ENCODE measurements around the gene ANO3. TPM values are rescaled to one million over a fixed set of nuclear protein-coding genes. Genes with fewer than 3 reads are reported as not detected.

Gene ANO3
- total RNA-seq, 2 experiments from 2014 or later = not detected

DNA sequence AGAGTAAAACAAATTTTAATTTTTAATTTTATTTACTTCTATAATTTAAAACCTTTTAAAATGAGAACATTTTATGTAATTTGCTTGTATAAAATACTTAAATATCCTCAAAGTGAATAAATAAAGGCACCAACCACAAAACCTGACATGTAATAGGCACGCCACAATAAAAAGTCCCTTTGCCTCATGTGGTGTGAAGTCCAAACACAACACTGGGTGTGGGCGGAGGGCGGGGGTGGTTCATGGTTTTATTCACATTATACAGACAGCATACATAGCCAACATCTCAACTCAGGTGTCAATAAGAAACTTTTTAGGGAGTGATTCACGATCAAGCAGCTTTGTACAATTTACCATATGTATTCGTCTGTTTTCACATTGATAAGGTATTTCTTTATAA is 107.9 kb downstream of the ANO3 start:
- Histone ChIP-seq H3K4me1 (ENCODE audit: insufficient read depth, low read length) (no peaks in the 10 kb centered on the region), H3K9me3 (ENCODE audit: control insufficient read depth in 1 of 2, insufficient read depth in 1 of 2, low read length in 2 of 2) (peaks cover 4 to 21% of the 10 kb centered on the region in 2 experiments), H3K4me3 (ENCODE audit: low read length) (no peak overlapping the region), H3K27me3 (ENCODE audit: control insufficient read depth in 1 of 2, insufficient read depth in 2 of 2, low read length in 2 of 2) (no peaks in the 10 kb centered on the region), H3K36me3 (ENCODE audit: insufficient read depth, low read length) (no peaks in the 10 kb centered on the region), H3K27ac (ENCODE audit: low read depth in 1 of 2, low read length in 2 of 2) (no peak overlapping the region)
- H3K36me3 Mint-ChIP-seq (ENCODE audit: low read depth) = no peaks in the 10 kb centered on the region
- no peak overlapping the region for H3K27ac Mint-ChIP-seq
- H3K4me3 Mint-ChIP-seq = no peak overlapping the region
- ChIA-PET POLR2A (no interaction called here), CTCF (no interaction called here)
- no peaks in the 10 kb centered on the region for H3K4me1 Mint-ChIP-seq (ENCODE audit: low read depth)
- no peaks in the 10 kb centered on the region for H3K27me3 Mint-ChIP-seq
- DNase-seq = no peak
- H3K9me3 Mint-ChIP-seq = peaks cover 3% of the 10 kb centered on the region
- intact Hi-C loops (cut with DNase I, micrococcal nuclease) = no loop called here
- ATAC-seq (ENCODE audit: poor library complexity) = no peak
- TF ChIP-seq, protein P1, sequence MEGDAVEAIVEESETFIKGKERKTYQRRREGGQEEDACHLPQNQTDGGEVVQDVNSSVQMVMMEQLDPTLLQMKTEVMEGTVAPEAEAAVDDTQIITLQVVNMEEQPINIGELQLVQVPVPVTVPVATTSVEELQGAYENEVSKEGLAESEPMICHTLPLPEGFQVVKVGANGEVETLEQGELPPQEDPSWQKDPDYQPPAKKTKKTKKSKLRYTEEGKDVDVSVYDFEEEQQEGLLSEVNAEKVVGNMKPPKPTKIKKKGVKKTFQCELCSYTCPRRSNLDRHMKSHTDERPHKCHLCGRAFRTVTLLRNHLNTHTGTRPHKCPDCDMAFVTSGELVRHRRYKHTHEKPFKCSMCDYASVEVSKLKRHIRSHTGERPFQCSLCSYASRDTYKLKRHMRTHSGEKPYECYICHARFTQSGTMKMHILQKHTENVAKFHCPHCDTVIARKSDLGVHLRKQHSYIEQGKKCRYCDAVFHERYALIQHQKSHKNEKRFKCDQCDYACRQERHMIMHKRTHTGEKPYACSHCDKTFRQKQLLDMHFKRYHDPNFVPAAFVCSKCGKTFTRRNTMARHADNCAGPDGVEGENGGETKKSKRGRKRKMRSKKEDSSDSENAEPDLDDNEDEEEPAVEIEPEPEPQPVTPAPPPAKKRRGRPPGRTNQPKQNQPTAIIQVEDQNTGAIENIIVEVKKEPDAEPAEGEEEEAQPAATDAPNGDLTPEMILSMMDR (IDR thresholded peaks at IDR 0.05) = no peak

DNA sequence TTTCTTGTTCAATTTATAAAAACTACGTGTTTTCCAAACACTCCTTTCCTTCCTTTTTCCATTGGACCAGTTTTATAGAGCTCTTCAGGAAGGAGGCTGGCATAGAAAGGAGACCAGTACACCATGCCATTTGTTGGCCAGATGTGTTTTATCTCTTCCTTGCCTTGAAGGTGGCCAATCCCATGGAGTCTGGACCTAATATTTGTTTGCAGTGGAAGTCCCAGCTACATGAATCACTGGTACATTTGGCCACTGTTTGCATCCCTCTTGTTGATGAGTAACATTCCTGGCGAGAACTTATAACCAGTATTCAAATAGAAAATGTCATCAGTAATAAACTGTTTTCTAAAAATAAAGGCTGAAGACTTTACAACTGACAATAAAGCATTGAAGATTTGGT is 110.2 kb downstream of the ANO3 start:
- ChIA-PET CTCF (no interaction called here), POLR2A (no interaction called here)
- H3K9me3 Mint-ChIP-seq = peaks cover 3% of the 10 kb centered on the region
- ATAC-seq (ENCODE audit: poor library complexity) (no peak), DNase-seq (no peak)
- H3K27me3 ChIP-seq (ENCODE audit: control insufficient read depth in 1 of 2, insufficient read depth in 2 of 2, low read length in 2 of 2) = no peaks in the 10 kb centered on the region
- H3K36me3 ChIP-seq (ENCODE audit: insufficient read depth, low read length) = no peaks in the 10 kb centered on the region
- H3K27ac Mint-ChIP-seq = no peak overlapping the region
- no peak overlapping the region for H3K4me3 ChIP-seq (ENCODE audit: low read length)
- H3K4me1 Mint-ChIP-seq (ENCODE audit: low read depth) = no peaks in the 10 kb centered on the region
- H3K27ac ChIP-seq (ENCODE audit: low read depth in 1 of 2, low read length in 2 of 2) = no peak overlapping the region
- H3K27me3 Mint-ChIP-seq = no peaks in the 10 kb centered on the region
- peaks cover 0 to 11% of the 10 kb centered on the region in 2 experiments for H3K9me3 ChIP-seq (ENCODE audit: control insufficient read depth in 1 of 2, insufficient read depth in 1 of 2, low read length in 2 of 2)
- TF ChIP-seq, protein P1 (IDR thresholded peaks at IDR 0.05) = no peak
- H3K4me3 Mint-ChIP-seq = no peak overlapping the region
- no peaks in the 10 kb centered on the region for H3K36me3 Mint-ChIP-seq (ENCODE audit: low read depth)
- intact Hi-C loops (cut with DNase I, micrococcal nuclease) = no loop called here
- H3K4me1 ChIP-seq (ENCODE audit: insufficient read depth, low read length) = no peaks in the 10 kb centered on the region

DNA sequence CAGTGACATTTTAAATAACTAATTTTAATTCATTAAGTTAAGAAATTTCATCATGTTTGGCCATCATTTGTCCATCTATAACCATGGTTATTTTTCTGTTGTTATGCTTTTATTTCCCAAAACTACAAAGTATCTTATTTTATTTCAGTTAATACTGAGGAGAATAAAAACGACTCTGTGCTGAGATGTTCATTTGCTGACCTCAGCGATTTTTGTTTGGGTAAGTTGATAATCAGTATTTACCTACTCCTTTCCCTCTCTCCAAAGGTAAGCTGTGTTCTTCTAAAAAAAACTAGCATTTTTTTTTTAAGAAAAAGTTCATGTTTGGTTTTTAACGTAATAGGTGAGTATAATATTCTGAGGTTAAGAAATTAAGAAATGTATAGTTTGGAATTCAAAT is 111.7 kb downstream of the ANO3 start:
- intact Hi-C loops (cut with DNase I, micrococcal nuclease) = no loop called here
- Mint-ChIP-seq H3K27ac (no peak overlapping the region), H3K27me3 (no peaks in the 10 kb centered on the region), H3K9me3 (no peaks in the 10 kb centered on the region), H3K36me3 (ENCODE audit: low read depth) (no peaks in the 10 kb centered on the region), H3K4me1 (ENCODE audit: low read depth) (no peaks in the 10 kb centered on the region), H3K4me3 (no peak overlapping the region)
- ChIA-PET POLR2A (no interaction called here), CTCF (interaction anchor here (0.5 kb wide), 1 partner anchor 1966 kb away, joined by 3 read pairs; no protein-coding TSS in a partner anchor)
- DNase-seq = no peak
- ATAC-seq (ENCODE audit: poor library complexity) = no peak
- H3K27me3 ChIP-seq (ENCODE audit: control insufficient read depth in 1 of 2, insufficient read depth in 2 of 2, low read length in 2 of 2) = no peaks in the 10 kb centered on the region
- peaks cover 0 to 5% of the 10 kb centered on the region in 2 experiments for H3K9me3 ChIP-seq (ENCODE audit: control insufficient read depth in 1 of 2, insufficient read depth in 1 of 2, low read length in 2 of 2)
- no peak overlapping the region for H3K4me3 ChIP-seq (ENCODE audit: low read length)
- TF ChIP-seq, protein P1 (IDR thresholded peaks at IDR 0.05) = no peak
- H3K36me3 ChIP-seq (ENCODE audit: insufficient read depth, low read length) = no peaks in the 10 kb centered on the region
- no peak overlapping the region for H3K27ac ChIP-seq (ENCODE audit: low read depth in 1 of 2, low read length in 2 of 2)
- no peaks in the 10 kb centered on the region for H3K4me1 ChIP-seq (ENCODE audit: insufficient read depth, low read length)
